Gastroesophageal sphincter (tissue), 4 donors: ENCODE measurements around the gene ZACN. TPM values are rescaled to one million over a fixed set of nuclear protein-coding genes. Genes with fewer than 3 reads are reported as not detected.

ENCODE experiments used
- ATAC-seq: fragments of 150-250 bp; one replicate; pipeline ENCODE4 v1.9.1; 2016; ENCODE audit warnings: mild to moderate bottlenecking, moderate library complexity
- H3K27ac ChIP-seq, 4 donors: fragments of 200-600 bp; sonication (generic) in 3 of 4; 1 replicate in 3 of 4; 2 replicates in 1 of 4; pipeline ENCODE4 v1.5.1; 2016 to 2019
- H3K27me3 ChIP-seq: fragments of 200-600 bp; sonication (generic); one replicate; pipeline ENCODE4 v1.5.1; 2019
- H3K36me3 ChIP-seq, 2 donors: fragments of 200-600 bp; sonication (generic); one replicate each; pipeline ENCODE4 v1.5.1; 2019; ENCODE audit warnings: control low read depth in 1 of 2
- H3K4me1 ChIP-seq, 3 donors: fragments of 200-600 bp; sonication (generic); 1 replicate in 2 of 3; 2 replicates in 1 of 3; pipeline ENCODE4 v1.5.1; 2016 to 2019; ENCODE audit warnings: control low read depth in 2 of 3
- H3K4me3 ChIP-seq, 2 donors: fragments of 200-600 bp; sonication (generic); one replicate each; pipeline ENCODE4 v1.5.1; 2019; ENCODE audit warnings: mild to moderate bottlenecking in 1 of 2, moderate library complexity in 1 of 2
- H3K9me3 ChIP-seq, 3 donors: fragments of 200-600 bp; sonication (generic); one replicate each; pipeline ENCODE4 v1.5.1; 2017 to 2019; ENCODE audit warnings: control low read depth in 2 of 3
- EP300 ChIP-seq: sonication (generic); formaldehyde crosslinking; IDR thresholded peaks from one replicate; pipeline ENCODE4 v1.6.1; 2017; ENCODE audit warnings: antibody characterized with exemption, mild to moderate bottlenecking
- POLR2A ChIP-seq, 2 donors: fragments of 450-650 bp; IDR thresholded peaks; one replicate each; pipeline ENCODE4 v1.6.1; 2017; ENCODE audit warnings: antibody characterized with exemption in 2 of 2, mild to moderate bottlenecking in 2 of 2, moderate library complexity in 1 of 2
- POLR2AphosphoS5 ChIP-seq: sonication (generic); formaldehyde crosslinking; IDR thresholded peaks from one replicate; pipeline ENCODE4 v1.6.1; 2017; ENCODE audit warnings: antibody characterized with exemption
- WGBS, 2 donors: methylation state at CpG; one replicate each; pipeline ENCODE4 v1.1.5; 2018; ENCODE audit warnings: low coverage in 1 of 2; 5-methylcytosine and 5-hydroxymethylcytosine counted together
- small RNA-seq, 4 donors: library from RNA; depleted of rRNA; stranded (forward); fragments of <200 nt; gene quantifications; one replicate each; pipeline ENCODE3, GENCODE V24; 2016
- total RNA-seq, 4 donors: library from RNA; depleted of rRNA; stranded (reverse); fragments of >200 nt; gene quantifications; one replicate each; pipeline ENCODE4 v1.1.0, GENCODE V29; 2016
- TF ChIP-seq, protein P1 (sequence below), 4 experiments: fragments of 200-600 bp in 2 of 4; fragments of 450-650 bp in 2 of 4; sonication (generic) in 1 of 4; IDR thresholded peaks; one replicate each; pipeline ENCODE4 v1.5.1; 2017 to 2019; ENCODE audit warnings: antibody characterized with exemption in 4 of 4, mild to moderate bottlenecking in 2 of 4, moderate library complexity in 2 of 4

Gene ZACN
- total RNA-seq, 4 donors from 2014 or later, result not detected

DNA sequence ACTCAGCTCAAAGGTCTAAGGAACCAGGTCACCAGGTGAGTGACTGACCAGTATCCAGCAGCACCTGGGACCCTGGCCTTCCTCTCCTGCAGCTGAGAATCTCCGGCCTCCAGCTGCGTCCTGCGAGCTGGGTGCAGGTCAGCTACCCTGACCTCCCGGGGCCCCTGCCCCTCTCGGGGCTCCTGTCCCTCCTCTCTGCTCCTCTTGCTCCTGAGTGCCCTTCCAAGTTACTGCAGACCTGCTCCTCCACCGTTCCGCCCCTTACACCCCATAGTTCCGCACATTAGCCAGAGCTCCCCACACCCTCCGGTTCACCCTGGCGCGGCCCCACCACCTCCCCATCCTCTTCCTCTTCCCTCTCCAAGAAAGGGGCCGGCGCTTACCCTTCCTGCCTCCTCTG, 51.5 kb downstream of the ZACN start:
- peaks cover 53% of the 10 kb centered on the region for H3K27me3 ChIP-seq
- H3K36me3 ChIP-seq, result no peaks in the 10 kb centered on the region
- ATAC-seq, result no peak
- TF ChIP-seq POLR2A (IDR thresholded peaks at IDR 0.05) (no peak), EP300 (no peak), POLR2AphosphoS5 (no peak)
- TF ChIP-seq, protein P1, sequence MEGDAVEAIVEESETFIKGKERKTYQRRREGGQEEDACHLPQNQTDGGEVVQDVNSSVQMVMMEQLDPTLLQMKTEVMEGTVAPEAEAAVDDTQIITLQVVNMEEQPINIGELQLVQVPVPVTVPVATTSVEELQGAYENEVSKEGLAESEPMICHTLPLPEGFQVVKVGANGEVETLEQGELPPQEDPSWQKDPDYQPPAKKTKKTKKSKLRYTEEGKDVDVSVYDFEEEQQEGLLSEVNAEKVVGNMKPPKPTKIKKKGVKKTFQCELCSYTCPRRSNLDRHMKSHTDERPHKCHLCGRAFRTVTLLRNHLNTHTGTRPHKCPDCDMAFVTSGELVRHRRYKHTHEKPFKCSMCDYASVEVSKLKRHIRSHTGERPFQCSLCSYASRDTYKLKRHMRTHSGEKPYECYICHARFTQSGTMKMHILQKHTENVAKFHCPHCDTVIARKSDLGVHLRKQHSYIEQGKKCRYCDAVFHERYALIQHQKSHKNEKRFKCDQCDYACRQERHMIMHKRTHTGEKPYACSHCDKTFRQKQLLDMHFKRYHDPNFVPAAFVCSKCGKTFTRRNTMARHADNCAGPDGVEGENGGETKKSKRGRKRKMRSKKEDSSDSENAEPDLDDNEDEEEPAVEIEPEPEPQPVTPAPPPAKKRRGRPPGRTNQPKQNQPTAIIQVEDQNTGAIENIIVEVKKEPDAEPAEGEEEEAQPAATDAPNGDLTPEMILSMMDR (IDR thresholded peaks at IDR 0.05), result no peak
- no peak overlapping the region for H3K4me3 ChIP-seq
- H3K27ac ChIP-seq, result no peak overlapping the region
- WGBS, 2 donors, result 10 to 38% methylated on average over 4 to 13 of the region's 13 CpGs
- H3K4me1 ChIP-seq, result no peaks in the 10 kb centered on the region
- H3K9me3 ChIP-seq, result no peaks in the 10 kb centered on the region

DNA sequence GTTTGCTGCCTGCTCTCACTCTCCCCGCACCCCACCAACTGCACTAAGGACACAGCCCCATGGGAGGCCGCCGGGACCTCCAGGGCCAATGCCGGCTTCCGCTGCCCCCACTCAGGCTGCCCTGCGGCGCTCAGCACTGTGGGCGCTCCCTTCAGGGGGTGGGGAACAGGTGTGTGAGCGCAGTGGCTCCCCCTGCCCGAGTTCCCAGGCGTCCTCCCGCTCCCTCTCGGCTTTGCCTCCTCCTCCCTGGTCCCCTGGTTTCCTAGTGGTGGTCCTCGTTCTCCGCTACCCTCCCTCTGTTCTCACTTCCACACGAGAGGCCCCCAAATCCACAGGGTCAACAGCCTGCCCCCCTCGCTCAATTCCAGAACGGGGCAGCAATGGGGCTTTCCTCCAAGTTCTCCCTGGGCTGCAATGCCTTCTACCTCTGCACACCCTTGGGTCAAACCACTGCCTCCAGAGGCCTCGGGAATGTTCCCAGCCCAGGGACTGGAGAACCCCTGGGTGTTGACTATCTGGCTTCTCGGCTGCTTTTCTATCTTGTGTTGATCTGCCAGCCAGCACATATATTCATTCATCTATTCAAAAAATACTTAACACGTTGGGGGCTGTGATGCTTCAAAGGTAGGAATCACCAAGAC, 52.2 kb downstream of the ZACN start:
- no peak for ATAC-seq
- Histone ChIP-seq H3K27me3 (peaks cover 60% of the 10 kb centered on the region), H3K4me1 (no peaks in the 10 kb centered on the region), H3K27ac (no peak overlapping the region), H3K9me3 (no peaks in the 10 kb centered on the region), H3K4me3 (no peak overlapping the region), H3K36me3 (no peaks in the 10 kb centered on the region)
- no peak for TF ChIP-seq EP300
- TF ChIP-seq POLR2A (IDR thresholded peaks at IDR 0.05), result no peak
- TF ChIP-seq, protein P1 (IDR thresholded peaks at IDR 0.05), result no peak
- no peak for TF ChIP-seq POLR2AphosphoS5
- WGBS, 2 donors, result 42% methylated on average over 16 of the region's 21 CpGs; no CpG with 5 or more reads in 1 of the 2 donors

DNA sequence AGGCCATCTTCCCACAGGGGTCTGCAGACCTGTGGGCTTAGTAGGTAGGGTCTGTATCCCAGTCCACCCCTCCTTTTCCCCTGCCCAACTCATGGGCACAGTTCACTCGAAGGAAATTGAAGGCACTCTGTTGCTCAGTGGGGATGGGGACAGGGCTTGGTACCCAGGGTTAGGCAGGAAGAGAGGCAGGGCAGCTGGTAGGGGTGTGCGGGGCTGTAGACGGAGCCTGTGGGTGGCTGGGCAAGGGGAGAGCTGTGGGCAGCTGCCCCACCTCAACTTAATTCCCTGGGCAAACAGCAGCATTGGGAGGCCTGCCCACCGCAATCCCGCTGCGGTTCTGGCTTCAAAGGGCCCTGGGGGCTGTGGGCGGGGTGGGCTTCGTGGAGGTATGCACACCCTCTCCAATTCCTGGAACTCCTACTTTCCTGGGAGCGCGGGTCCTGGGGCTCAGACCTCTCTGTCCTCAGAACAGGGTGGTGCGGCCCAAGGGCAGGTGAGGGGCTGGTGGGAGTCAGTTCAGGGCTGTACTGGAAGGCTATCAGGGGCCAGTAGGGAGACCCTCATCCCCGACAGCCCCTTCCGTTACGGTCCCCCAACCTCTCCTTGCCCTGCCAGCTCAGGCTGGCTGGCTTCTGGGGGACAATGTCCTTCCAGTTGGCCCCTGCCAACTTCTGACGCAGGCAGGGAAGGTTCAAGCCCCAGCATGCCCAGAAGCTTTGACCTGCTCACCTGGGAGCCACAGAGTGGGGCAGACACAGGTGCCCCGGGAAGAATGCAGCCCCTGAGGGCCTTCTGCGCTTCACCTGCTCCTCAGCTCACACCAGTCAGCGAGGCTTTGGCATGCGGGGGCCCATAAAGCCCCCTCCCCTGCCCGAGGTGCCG, 53.0 kb downstream of the ZACN start:
- H3K36me3 ChIP-seq, result no peaks in the 10 kb centered on the region
- H3K4me3 ChIP-seq, result no peak overlapping the region
- no peak for TF ChIP-seq EP300
- no peak for TF ChIP-seq POLR2AphosphoS5
- TF ChIP-seq POLR2A (IDR thresholded peaks at IDR 0.05), result no peak
- TF ChIP-seq, protein P1 (IDR thresholded peaks at IDR 0.05), result no peak
- H3K27me3 ChIP-seq, result peaks cover 68% of the 10 kb centered on the region
- H3K9me3 ChIP-seq, result no peaks in the 10 kb centered on the region
- ATAC-seq, result peak; percentile 10
- H3K4me1 ChIP-seq, result no peaks in the 10 kb centered on the region
- WGBS, 2 donors, result 80% methylated on average over 1 of the region's 21 CpGs; no CpG with 5 or more reads in 1 of the 2 donors
- H3K27ac ChIP-seq, result no peak overlapping the region

Small RNA genes within 50 kb of the gene (small RNA-seq; reads per million reads assigned to genes)
- gene MIR6868, result 0 reads per million in 4 donors

Other genes with a start within 250 kb of the ZACN start
- gene UNC13D, start 234.8 kb upstream of the ZACN start, total RNA-seq, result 10 to 100 TPM in 1 of 4 donors, 1 to 10 TPM in 3; 2.6 to 10.8 (median 5.6) TPM
- 10 to 100 TPM; 50.0 to 83.9 (median 57.6) TPM for gene WBP2, start 223.8 kb upstream of the ZACN start, total RNA-seq
- 100 to 1,000 TPM in 1 of 4 donors, 10 to 100 TPM in 3; 21.0 to 146 (median 40.8) TPM for gene TRIM47, start 200.6 kb upstream of the ZACN start, total RNA-seq
- gene TRIM65, start 182.2 kb upstream of the ZACN start, total RNA-seq, result 10 to 100 TPM; 18.7 to 34.4 (median 31.2) TPM
- 10 to 100 TPM; 18.4 to 69.6 (median 44.3) TPM for gene MRPL38, start 174.3 kb upstream of the ZACN start, total RNA-seq
- 10 to 100 TPM in 1 of 4 donors, 1 to 10 TPM in 3; 4.6 to 20.2 (median 7.7) TPM for gene FBF1, start 138.1 kb upstream of the ZACN start, total RNA-seq
- gene ACOX1, start 100.0 kb upstream of the ZACN start, total RNA-seq, result 10 to 100 TPM; 45.9 to 63.4 (median 54.2) TPM
- 10 to 100 TPM in 1 of 4 donors, 1 to 10 TPM in 3; 6.7 to 12.8 (median 7.9) TPM for gene TEN1, start 99.9 kb upstream of the ZACN start, total RNA-seq
- 1 to 10 TPM in 3 of 4 donors, not detected in 1; 1.2 to 5.6 (median 2.3) TPM for gene CDK3, start 78.3 kb upstream of the ZACN start, total RNA-seq
- 1 to 10 TPM; 1.3 to 6.1 (median 3.1) TPM for gene EVPL, start 51.9 kb upstream of the ZACN start, total RNA-seq
- gene SRP68, start 6.7 kb upstream of the ZACN start, total RNA-seq, result 10 to 100 TPM; 43.0 to 63.8 (median 48.7) TPM
- not detected for gene GALR2, start 4.4 kb upstream of the ZACN start, total RNA-seq
- gene EXOC7, start 24.6 kb downstream of the ZACN start, total RNA-seq, result 100 to 1,000 TPM in 1 of 4 donors, 10 to 100 TPM in 3; 69.3 to 107 (median 83.9) TPM
- not detected for gene FOXJ1, start 62.1 kb downstream of the ZACN start, total RNA-seq
- gene RNF157, start 161.3 kb downstream of the ZACN start, total RNA-seq, result 1 to 10 TPM; 2.5 to 8.1 (median 3.3) TPM
- gene UBALD2, start 186.2 kb downstream of the ZACN start, total RNA-seq, result 1 to 10 TPM; 6.1 to 8.8 (median 8.4) TPM
- gene QRICH2, start 229.1 kb downstream of the ZACN start, total RNA-seq, result 1 to 10 TPM; 1.7 to 2.7 (median 2.0) TPM